Adipocyte (in vitro differentiated cells): ENCODE measurements around the gene THOC7.

ENCODE experiments used
- DNase-seq: peaks from one replicate; pipeline ENCODE4 v3.0.0-alpha.2; 2015; ENCODE audit warnings: low read depth
- H3K27me3 ChIP-seq: replicated peaks from 2 replicates; pipeline ENCODE4 v1.7.0; 2013; ENCODE audit warnings: mild to moderate bottlenecking, low read length, moderate library complexity; ENCODE audit not compliant: control insufficient read depth, insufficient read depth
- H3K36me3 ChIP-seq: 2 replicates; pipeline ENCODE4 v1.7.0; 2013; ENCODE audit warnings: low read length, mild to moderate bottlenecking, moderate library complexity; ENCODE audit not compliant: control insufficient read depth, insufficient read depth, severe bottlenecking
- H3K4me1 ChIP-seq: 2 replicates; pipeline ENCODE4 v1.7.0; 2013; ENCODE audit warnings: mild to moderate bottlenecking, low read length, moderate library complexity; ENCODE audit not compliant: control insufficient read depth, insufficient read depth
- H3K4me3 ChIP-seq: 2 replicates; pipeline ENCODE4 v1.7.0; 2013; ENCODE audit warnings: mild to moderate bottlenecking, low read length, moderate library complexity
- H3K9ac ChIP-seq: 2 replicates; pipeline ENCODE4 v1.7.0; 2013; ENCODE audit warnings: mild to moderate bottlenecking, low read length, moderate library complexity
- H3K9me3 ChIP-seq: 2 replicates; pipeline ENCODE4 v1.7.0; 2013; ENCODE audit warnings: mild to moderate bottlenecking, low read length, moderate library complexity; ENCODE audit not compliant: control insufficient read depth

THOC7 gene

DNA sequence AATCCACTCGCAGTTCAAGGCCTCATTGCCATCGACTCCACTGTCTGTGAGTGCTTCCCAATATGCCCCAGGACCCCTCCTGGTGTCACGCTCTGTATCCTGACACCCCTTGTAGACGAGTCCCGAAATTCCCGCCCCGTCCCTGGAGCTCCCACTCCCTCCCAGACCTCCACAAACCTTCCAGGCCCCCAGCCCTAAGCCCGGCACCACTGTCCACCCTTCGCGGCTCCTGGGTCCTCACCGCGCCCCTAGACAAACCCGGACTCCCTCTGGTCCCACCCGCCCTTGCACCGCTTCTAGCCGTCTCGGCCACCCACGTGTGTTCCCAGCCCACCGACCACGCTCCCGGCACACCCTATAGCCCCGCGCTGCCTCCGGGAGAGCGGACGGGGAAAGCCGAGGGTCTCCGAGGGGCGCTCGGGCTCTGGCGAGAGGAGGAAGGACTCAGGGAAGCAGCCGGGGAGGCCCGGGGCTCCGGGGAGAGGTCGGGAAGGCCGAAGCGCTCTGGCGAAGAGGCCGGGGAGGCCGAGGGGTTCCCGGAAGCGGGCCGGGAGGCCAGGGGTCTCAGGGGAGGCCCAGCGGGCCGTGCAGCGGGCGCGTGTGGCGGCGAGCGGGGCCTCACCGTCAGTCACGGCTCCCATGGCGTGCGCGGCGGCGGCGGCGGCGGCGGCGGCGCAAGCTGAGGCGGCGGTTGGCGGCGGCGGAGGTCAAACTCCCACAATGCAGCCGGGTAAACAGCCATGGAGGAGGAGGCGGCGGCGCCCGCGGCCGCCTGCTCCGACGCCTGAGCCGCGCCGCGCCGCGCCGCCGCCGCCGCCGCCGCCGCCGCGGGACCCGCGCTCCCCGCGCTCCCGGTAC, at the start of gene THOC7, which contains the start of gene ATXN7:
Gene THOC7, minus strand, starts transcription at position 656 of the 858 bp plus-strand sequence. Its CDS starts 15 bp downstream, at position 641.
Gene ATXN7, plus strand, starts transcription at position 718 of the 858 bp plus-strand sequence. CDS start 48,732 bp downstream, outside the sequence.
- peak within 1 kb of the TSS; percentile 91 for H3K4me3 ChIP-seq
- H3K4me1 ChIP-seq = peaks cover 12% of the 10 kb centered on the region
- peak within 1 kb of the TSS; percentile 98 for H3K9ac ChIP-seq
- no peaks in the 10 kb centered on the region for H3K27me3 ChIP-seq
- H3K36me3 ChIP-seq = no peaks in the 10 kb centered on the region
- H3K9me3 ChIP-seq = no peaks in the 10 kb centered on the region
- DNase-seq = peak; percentile 87

DNA sequence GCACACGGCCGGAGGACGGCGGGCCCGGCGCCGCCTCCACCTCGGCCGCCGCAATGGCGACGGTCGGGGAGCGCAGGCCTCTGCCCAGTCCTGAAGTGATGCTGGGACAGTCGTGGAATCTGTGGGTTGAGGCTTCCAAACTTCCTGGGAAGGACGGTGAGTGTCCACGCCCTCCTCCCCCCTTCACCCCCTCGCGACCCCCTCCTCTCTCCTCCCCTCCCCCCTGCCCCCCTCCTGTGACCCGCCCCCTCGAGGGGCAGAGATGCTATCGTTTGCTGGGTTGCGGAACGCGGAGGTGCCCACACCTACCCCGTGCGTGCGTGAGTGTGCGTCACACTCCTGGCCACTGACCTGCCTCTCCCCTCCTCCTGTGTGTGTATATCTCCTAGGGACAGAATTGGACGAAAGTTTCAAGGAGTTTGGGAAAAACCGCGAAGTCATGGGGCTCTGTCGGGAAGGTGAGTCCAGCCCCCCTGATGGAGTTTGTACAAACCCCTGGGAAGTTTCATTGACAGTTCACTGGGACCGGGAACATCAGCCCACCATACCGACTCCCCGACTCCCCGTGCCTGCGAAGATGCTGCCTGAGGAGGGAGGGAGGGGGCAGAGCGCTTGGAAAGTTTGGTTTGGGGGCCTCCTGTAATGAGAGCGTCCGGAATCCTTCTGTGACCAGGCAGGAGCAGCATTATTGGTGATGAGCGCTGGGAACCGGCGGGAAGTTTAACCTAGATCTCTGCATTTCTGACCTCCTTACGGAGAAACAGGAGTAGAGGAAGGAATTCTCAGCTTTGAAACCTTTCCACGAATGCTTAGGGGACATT, 49.4 kb upstream of the THOC7 start:
- peak; percentile 75 for DNase-seq
- Histone ChIP-seq H3K27me3 (no peaks in the 10 kb centered on the region), H3K9me3 (no peaks in the 10 kb centered on the region), H3K9ac (peak overlapping the region; percentile 89), H3K4me3 (peak overlapping the region; percentile 90), H3K36me3 (peaks cover 25% of the 10 kb centered on the region), H3K4me1 (peaks cover 48% of the 10 kb centered on the region)

DNA sequence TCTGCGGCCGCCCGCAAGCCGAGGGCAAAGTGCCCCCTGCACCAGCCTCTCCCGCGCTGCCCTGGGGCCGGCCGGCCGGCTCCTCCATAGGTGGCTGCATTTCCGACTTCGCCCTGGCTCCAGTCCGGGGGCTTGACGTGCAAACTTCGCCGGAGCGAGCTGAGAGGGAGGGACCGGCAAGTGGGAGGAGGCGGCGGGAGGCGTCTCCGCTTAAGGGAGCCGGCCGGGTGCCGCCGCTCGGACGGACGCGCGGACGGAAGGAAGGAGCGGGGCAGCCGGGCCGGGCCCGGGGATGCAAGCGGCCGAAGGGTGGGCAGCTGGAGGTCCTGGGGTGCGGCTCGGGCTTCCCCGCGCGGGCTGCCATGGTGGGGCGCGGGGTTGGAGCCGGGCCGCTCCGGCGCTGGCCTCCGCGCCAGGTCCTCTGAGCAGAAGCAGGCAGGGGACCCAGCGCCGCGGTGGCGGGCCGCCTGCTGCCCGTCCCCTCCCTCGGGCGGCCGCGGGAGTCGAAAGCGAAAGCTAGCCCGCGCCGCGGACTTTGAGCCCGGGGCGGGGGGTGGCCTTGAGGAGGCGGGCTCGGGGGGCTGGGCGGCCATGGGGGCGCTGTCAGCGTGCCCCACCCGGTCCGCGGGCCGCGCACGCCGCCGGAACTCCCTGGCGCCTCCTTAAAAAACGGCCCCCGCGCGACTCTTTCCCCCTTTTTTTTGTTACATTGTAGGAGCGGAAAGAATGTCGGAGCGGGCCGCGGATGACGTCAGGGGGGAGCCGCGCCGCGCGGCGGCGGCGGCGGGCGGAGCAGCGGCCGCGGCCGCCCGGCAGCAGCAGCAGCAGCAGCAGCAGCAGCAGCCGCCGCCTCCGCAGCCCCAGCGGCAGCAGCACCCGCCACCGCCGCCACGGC, 48.5 kb upstream of the THOC7 start, which contains the start of gene SCAANT1:
Gene SCAANT1, minus strand, starts transcription at position 511 of the 895 bp plus-strand sequence.
- H3K4me3 ChIP-seq = peak within 1 kb of the TSS; percentile 90
- no peaks in the 10 kb centered on the region for H3K27me3 ChIP-seq
- peak within 1 kb of the TSS; percentile 89 for H3K9ac ChIP-seq
- no peaks in the 10 kb centered on the region for H3K9me3 ChIP-seq
- DNase-seq = peak; percentile 96
- H3K4me1 ChIP-seq = peaks cover 42% of the 10 kb centered on the region
- H3K36me3 ChIP-seq = peaks cover 17% of the 10 kb centered on the region

DNA sequence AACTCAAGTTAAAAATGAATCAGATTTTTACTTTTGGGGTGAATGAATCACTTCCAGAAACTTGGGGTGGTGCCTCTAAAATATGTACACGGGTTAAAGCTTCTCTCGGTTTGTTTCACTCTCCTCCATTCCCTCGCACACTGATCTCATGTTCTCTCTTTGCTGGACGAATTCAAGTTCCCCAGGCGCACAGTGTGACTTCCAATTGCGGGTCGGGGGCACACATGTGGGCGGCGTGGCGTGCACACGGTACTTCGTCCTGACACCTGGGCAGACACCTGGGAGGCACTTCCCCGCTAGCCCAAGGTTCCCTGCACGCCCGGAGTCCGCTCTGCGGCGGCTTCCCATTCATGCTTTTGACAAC, 47.9 kb upstream of the THOC7 start:
- DNase-seq = no peak
- no peaks in the 10 kb centered on the region for H3K9me3 ChIP-seq

DNA sequence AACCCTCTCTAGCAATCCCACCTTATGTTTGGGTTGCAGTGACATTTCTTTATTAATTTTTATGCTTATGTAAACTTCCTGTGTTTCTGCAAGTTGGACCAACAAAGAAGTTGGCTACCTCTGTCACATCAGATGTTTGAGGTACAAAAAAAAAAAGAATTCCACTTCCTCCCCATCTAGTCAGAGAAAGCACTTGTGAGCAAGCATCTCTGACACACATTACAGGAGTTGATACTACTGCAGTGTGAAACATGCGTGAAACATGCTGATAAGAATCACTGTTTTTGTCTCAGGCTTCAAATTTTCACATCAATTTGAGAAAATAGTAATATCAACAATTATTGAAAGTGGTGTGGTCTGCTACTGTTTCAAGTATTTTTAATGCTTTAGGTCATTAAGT, 47.3 kb upstream of the THOC7 start:
- Histone ChIP-seq H3K4me3 (peak overlapping the region; percentile 90), H3K4me1 (peaks cover 42% of the 10 kb centered on the region), H3K36me3 (peaks cover 7% of the 10 kb centered on the region), H3K9me3 (no peaks in the 10 kb centered on the region), H3K27me3 (no peaks in the 10 kb centered on the region), H3K9ac (peak overlapping the region; percentile 89)
- DNase-seq = no peak

More for the DNA sequence above, 47.9 kb upstream of the THOC7 start:
- Histone ChIP-seq H3K4me3 (peak overlapping the region; percentile 90), H3K9ac (peak overlapping the region; percentile 89), H3K27me3 (no peaks in the 10 kb centered on the region), H3K36me3 (peaks cover 13% of the 10 kb centered on the region), H3K4me1 (peaks cover 42% of the 10 kb centered on the region)

DNA sequence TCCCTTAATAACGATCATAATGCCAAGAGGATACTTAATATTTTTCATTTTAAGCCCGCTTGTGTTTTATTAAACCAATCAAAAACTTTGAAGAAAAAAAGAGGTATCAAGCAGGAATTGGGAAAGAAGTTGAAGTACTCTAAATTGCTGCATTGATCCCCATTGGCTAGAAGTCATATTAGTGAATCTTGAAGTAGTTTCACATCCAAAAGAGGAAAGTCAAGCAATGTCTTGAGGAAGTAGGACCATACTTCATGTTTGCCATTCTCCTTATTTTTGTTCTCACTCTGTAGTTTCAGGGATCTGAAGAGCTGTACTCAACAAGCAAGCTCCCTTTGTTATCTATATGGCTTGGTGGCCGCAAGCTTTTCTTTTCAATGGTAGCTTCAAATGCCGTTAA, 46.4 kb upstream of the THOC7 start:
- no peak overlapping the region for H3K9ac ChIP-seq
- H3K36me3 ChIP-seq = no peaks in the 10 kb centered on the region
- H3K27me3 ChIP-seq = no peaks in the 10 kb centered on the region
- no peak overlapping the region for H3K4me3 ChIP-seq
- H3K9me3 ChIP-seq = no peaks in the 10 kb centered on the region
- peaks cover 42% of the 10 kb centered on the region for H3K4me1 ChIP-seq
- no peak for DNase-seq

DNA sequence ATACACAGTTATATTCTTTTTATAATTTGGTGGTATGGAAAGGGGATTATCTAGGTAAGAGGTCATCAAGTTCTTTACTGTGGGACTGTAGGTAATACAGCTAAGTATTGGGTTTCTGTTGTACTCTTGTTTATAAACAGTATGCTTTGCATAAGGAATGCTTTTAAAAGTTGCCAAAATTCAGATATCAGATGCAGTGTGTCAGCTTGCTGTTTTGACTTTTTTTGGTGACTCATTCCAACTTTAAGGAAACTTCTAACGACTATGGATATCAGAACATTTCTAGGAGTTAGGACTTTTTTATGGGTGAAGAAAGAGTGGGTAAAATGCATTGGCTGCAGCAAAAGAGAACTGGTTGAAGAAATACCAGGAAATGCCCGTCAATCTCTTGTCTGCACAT, 45.8 kb upstream of the THOC7 start:
- Histone ChIP-seq H3K9ac (no peak overlapping the region), H3K4me3 (no peak overlapping the region), H3K9me3 (no peaks in the 10 kb centered on the region), H3K27me3 (no peaks in the 10 kb centered on the region), H3K36me3 (no peaks in the 10 kb centered on the region), H3K4me1 (peaks cover 38% of the 10 kb centered on the region)
- no peak for DNase-seq

DNA sequence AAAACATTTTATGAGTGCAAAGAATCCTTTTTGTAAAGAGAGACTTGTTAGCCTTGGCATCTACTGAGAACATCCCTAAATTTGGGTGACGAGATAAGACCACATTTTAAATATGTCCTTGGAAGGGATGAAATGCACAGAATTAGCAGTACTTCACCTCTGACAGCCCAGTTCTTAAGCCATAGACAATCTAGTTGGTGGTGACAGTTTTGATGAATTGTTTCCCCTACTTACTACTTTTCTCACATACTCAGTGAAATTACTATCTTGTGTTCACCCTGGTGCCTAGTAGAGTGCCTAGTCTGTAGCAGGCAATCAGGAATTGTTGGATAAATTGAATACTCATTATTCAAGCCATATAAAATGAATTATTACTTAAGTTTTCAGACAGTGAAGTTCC, 45.2 kb upstream of the THOC7 start:
- H3K27me3 ChIP-seq = no peaks in the 10 kb centered on the region
- H3K9me3 ChIP-seq = no peaks in the 10 kb centered on the region
- H3K9ac ChIP-seq = peak overlapping the region; percentile 11
- peaks cover 35% of the 10 kb centered on the region for H3K4me1 ChIP-seq
- H3K4me3 ChIP-seq = no peak overlapping the region
- no peaks in the 10 kb centered on the region for H3K36me3 ChIP-seq
- DNase-seq = no peak

DNA sequence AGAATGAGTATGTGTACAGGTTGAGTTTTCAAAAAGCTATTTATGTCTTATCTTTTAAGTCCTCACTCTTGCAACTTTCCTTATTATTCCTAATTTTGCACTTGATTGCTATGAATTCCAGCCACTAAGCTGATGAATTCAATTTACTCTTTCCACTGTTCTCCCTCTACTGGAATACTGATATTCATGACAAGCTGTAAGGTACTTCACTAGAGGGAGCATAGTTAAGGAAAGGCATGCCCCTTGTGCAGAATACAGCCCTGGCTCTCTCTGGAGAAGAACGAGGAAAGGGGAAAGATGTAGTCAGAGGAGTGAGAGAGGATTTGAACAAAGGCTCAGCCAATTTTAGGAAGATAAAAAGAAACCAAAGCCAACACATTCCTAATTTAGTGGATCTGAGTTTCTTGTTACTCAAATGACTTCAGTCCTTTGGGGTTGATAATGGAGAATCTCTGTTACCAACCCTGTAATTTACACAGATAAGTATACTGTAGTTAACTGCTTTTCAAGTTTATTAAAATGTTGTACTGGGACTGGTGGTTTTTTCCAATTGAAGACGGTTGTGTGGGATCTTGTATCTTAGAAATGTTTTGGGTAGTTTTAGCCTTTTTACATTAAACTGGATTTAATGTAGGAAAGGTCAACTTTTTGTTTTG, 44.6 kb upstream of the THOC7 start:
- H3K4me1 ChIP-seq = peaks cover 34% of the 10 kb centered on the region
- peak; percentile 33 for DNase-seq
- no peaks in the 10 kb centered on the region for H3K36me3 ChIP-seq

More for the DNA sequence above, 44.6 kb upstream of the THOC7 start:
- Histone ChIP-seq H3K9ac (peak overlapping the region; percentile 11), H3K9me3 (no peaks in the 10 kb centered on the region), H3K27me3 (no peaks in the 10 kb centered on the region), H3K4me3 (no peak overlapping the region)
